Activated CD4-positive, alpha-beta T cell treated with anti-CD3 and anti-CD28 coated beads for 36 hours (primary cell): ENCODE measurements around the gene OR4K1. TPM values are rescaled to one million over a fixed set of nuclear protein-coding genes. Genes with fewer than 3 reads are reported as not detected.

Source experiments
- ATAC-seq: fragments of 200-7000 bp; cut with Tn5 transposase; one replicate; pipeline ENCODE4 v1.10.0; 2021; ENCODE audit warnings: mild to moderate bottlenecking, moderate library complexity
- CTCF ChIA-PET: fragments of 350-600 bp; sonication (Branson Sonifier 250); formaldehyde crosslinking; loops from one replicate; lab custom pipeline; 2021; ENCODE audit warnings: antibody characterized with exemption; lab: Charles Lee
- POLR2A ChIA-PET: fragments of 350-600 bp; sonication (Branson Sonifier 250); formaldehyde crosslinking; loops from one replicate; lab custom pipeline; 2021; ENCODE audit warnings: antibody characterized with exemption, inconsistent platforms; lab: Charles Lee
- DNase-seq: peaks from one replicate; pipeline ENCODE4 v3.0.0-alpha.2; 2020
- H3K27ac Mint-ChIP-seq: one replicate; pipeline ENCODE4 v1.8.0; 2021; ENCODE audit warnings: mixed read lengths
- H3K27me3 Mint-ChIP-seq: one replicate; pipeline ENCODE4 v1.8.0; 2021; ENCODE audit warnings: mixed read lengths
- H3K36me3 Mint-ChIP-seq: one replicate; pipeline ENCODE4 v1.8.0; 2021; ENCODE audit warnings: low read depth, mixed read lengths
- H3K4me1 Mint-ChIP-seq: one replicate; pipeline ENCODE4 v1.8.0; 2021; ENCODE audit warnings: mixed read lengths
- H3K4me3 Mint-ChIP-seq: one replicate; pipeline ENCODE4 v1.8.0; 2021; ENCODE audit warnings: mild to moderate bottlenecking, moderate library complexity, mixed read lengths
- H3K9me3 Mint-ChIP-seq: one replicate; pipeline ENCODE4 v1.8.0; 2021; ENCODE audit warnings: low read depth, mixed read lengths
- intact Hi-C, 2 experiments: fragments of 100-400 bp; cut with DNase I in 1 of 2; cut with micrococcal nuclease in 1 of 2; formaldehyde crosslinking; loops; one replicate each; pipeline versions ENCODE4 v1.14.2 to v1.15.1; 2022 to 2024; cut with DNase I, micrococcal nuclease
- total RNA-seq, 2 experiments: library from RNA; stranded (reverse); gene quantifications; one replicate each; pipeline ENCODE4 v1.2.3, GENCODE V29; 2021

Gene OR4K1, protein sequence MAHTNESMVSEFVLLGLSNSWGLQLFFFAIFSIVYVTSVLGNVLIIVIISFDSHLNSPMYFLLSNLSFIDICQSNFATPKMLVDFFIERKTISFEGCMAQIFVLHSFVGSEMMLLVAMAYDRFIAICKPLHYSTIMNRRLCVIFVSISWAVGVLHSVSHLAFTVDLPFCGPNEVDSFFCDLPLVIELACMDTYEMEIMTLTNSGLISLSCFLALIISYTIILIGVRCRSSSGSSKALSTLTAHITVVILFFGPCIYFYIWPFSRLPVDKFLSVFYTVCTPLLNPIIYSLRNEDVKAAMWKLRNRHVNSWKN
- not detected for total RNA-seq

DNA sequence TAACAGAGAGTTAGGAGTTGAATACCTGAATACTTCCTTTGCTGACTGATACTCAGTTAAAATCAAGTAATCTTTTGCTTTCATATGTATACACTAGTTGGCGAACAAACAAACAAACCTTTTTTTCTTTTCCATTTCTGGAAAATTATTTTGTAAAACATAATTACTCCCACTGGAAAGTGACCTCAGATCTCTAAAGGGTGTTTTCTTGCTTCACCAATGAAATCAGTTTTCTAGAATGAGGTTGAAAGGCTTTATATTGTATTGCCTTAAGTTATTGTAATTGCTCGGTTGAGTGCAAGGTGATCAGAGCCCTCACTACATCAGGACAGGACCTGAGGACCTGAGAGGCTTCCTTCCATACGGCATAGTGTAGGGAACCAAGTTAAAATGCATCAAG, at the start of gene OR4K1:
Gene OR4K1, plus strand, starts transcription at position 301 of the 400 bp plus-strand sequence. CDS start 4,750 bp downstream, outside the sequence.
- Mint-ChIP-seq H3K4me1 (no peaks in the 10 kb centered on the region), H3K36me3 (no peaks in the 10 kb centered on the region), H3K4me3 (no peak within 1 kb of the TSS), H3K9me3 (no peaks in the 10 kb centered on the region), H3K27ac (no peak within 1 kb of the TSS), H3K27me3 (no peaks in the 10 kb centered on the region)
- DNase-seq (no peak), ATAC-seq (no peak)
- intact Hi-C loops, result no loop called here
- ChIA-PET CTCF (no interaction called here), POLR2A (no interaction called here)

DNA sequence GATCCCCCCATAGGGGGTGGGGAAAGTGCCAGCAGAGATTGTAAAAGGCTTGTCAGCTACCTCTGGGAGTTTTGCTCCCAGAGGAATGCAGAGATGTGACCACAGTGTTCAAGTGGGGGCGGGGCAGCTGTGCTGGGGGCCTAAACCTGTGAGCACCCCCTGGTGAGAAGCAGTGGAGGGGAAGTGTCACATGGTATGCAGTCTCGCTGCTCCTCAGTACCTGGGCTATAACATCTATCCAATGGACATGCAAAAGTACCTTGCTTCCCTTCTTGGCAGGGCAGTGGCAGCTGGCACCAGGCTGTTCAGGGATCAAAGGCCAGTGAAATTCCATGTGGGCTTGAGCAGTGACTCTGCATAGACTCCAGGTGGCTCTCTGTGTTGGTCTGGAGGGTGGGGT, 35.4 kb upstream of the OR4K1 start:
- H3K27me3 Mint-ChIP-seq, result no peaks in the 10 kb centered on the region
- H3K36me3 Mint-ChIP-seq, result peaks cover 2% of the 10 kb centered on the region
- ATAC-seq (no peak), DNase-seq (no peak)
- H3K9me3 Mint-ChIP-seq, result peaks cover 28% of the 10 kb centered on the region
- ChIA-PET POLR2A (no interaction called here), CTCF (no interaction called here)
- no peak overlapping the region for H3K4me3 Mint-ChIP-seq
- intact Hi-C loops, result no loop called here
- H3K4me1 Mint-ChIP-seq, result no peaks in the 10 kb centered on the region
- H3K27ac Mint-ChIP-seq, result no peak overlapping the region

DNA sequence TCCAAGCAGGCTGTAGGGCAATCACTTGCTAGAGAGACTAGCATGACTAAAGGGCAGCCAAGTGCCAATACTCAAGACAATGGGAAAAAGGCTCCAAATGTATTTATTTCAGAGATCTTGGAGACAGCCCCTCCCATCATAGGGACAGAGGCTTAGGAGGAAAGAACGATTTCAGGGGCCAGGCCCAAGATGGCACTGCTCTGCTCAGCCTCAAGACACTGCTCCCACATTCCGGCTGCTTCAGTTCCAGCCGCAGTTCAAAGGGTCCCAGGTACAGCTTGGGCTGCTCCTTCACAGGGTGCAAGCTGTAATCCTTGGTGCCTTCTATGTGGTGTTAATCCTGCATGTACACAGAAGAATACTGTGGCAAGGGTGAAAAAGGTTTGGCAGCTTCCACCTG, 29.7 kb upstream of the OR4K1 start:
- CTCF ChIA-PET, result no interaction called here
- H3K4me1 Mint-ChIP-seq, result no peaks in the 10 kb centered on the region

DNA sequence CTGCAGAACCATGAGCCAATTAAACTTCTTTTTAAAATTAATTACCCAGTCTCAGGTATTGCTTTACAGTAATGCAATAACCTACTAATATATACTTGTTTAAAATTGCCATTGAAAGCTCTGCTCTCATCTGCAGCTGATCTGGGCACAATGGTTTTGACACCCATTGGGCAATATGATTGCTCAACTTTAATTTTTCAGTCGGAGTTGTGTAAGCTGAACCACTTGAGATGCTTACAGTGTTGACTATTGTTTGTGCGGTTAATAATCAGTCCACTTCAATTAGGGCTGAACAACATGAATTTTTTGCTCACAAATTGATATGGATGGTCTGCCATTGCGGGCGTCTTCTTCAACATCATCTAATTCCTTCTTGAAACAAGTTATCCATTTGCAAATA, 28.3 kb upstream of the OR4K1 start:
- Mint-ChIP-seq H3K9me3 (peaks cover 3% of the 10 kb centered on the region), H3K4me1 (no peaks in the 10 kb centered on the region), H3K27ac (no peak overlapping the region), H3K27me3 (no peaks in the 10 kb centered on the region), H3K4me3 (no peak overlapping the region), H3K36me3 (no peaks in the 10 kb centered on the region)
- ChIA-PET CTCF (interaction anchor here (0.8 kb wide), 1 partner anchor 828 kb away, joined by 3 read pairs; no protein-coding TSS in a partner anchor), POLR2A (no interaction called here)
- intact Hi-C loops, result no loop called here
- ATAC-seq (no peak), DNase-seq (no peak)

More for the DNA sequence above, 29.7 kb upstream of the OR4K1 start:
- DNase-seq, result no peak
- intact Hi-C loops, result no loop called here
- no peaks in the 10 kb centered on the region for H3K27me3 Mint-ChIP-seq
- H3K9me3 Mint-ChIP-seq, result peaks cover 13% of the 10 kb centered on the region
- POLR2A ChIA-PET, result no interaction called here
- H3K27ac Mint-ChIP-seq, result no peak overlapping the region
- peaks cover 2% of the 10 kb centered on the region for H3K36me3 Mint-ChIP-seq
- no peak for ATAC-seq
- no peak overlapping the region for H3K4me3 Mint-ChIP-seq

DNA sequence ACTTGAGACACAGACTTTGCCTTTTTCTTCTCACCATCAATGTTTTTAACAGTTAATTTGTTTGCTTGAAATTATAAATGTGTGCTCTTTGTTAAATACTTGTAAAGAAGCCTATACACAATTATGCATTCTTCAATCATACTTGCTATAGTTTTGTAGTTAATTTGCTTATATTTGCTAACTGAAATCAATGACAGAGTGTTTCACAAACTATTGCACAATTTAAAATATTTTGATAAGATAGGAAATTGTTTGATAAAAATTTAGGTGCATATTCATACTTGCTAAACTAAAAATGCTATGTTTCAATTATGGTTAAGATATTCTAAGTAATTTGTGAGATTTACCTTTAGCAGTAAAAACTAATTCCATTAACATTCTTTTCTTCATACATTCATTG, 24.1 kb upstream of the OR4K1 start:
- DNase-seq, result no peak
- H3K4me3 Mint-ChIP-seq, result no peak overlapping the region
- intact Hi-C loops, result no loop called here
- H3K4me1 Mint-ChIP-seq, result no peaks in the 10 kb centered on the region
- ATAC-seq, result no peak
- no peak overlapping the region for H3K27ac Mint-ChIP-seq
- H3K9me3 Mint-ChIP-seq, result no peaks in the 10 kb centered on the region
- no peaks in the 10 kb centered on the region for H3K27me3 Mint-ChIP-seq
- ChIA-PET CTCF (no interaction called here), POLR2A (no interaction called here)
- H3K36me3 Mint-ChIP-seq, result no peaks in the 10 kb centered on the region

DNA sequence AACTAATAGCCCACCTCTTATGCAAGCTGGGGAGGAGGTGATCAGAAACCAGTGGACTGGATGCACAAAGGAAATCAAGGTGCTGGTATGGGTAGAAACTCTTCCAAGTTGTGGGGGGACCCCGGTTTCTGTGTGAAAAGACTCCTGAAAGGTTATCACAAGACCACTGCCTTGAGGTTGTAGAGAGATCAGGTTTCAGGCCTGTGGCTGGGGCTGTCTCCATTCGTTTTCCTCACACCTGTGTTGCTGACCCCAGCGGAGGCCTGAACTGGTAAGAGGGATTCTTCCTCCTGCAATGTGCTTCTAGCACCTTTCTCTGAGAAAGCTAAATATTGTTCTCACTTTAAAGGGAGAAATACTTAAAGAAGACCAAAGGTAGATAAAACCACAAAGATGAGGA, 19.6 kb upstream of the OR4K1 start:
- CTCF ChIA-PET, result no interaction called here

DNA sequence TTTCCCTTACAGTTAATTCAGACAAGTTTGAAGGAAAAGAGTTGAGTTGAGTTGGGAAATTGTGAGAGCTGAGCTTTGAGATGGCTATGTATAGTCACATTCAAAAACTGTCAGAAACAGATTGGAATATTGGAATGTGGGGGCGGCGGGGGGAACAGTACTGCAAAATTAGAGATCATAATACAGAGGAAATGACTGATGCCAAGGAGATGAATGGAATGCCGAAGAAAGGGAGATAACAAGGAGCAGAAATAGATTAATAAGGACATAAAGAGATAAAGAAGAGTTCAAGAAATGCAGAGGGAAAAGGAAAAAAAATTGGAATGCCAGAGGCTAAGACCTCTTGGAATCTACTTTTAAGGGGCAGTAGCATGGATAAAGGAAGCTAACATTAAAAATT, 13.5 kb upstream of the OR4K1 start:
- ChIA-PET POLR2A (no interaction called here), CTCF (no interaction called here)
- Mint-ChIP-seq H3K36me3 (no peaks in the 10 kb centered on the region), H3K4me1 (no peaks in the 10 kb centered on the region), H3K4me3 (no peak overlapping the region), H3K27me3 (no peaks in the 10 kb centered on the region), H3K9me3 (no peaks in the 10 kb centered on the region), H3K27ac (no peak overlapping the region)
- ATAC-seq (no peak), DNase-seq (no peak)
- intact Hi-C loops, result no loop called here

More for the DNA sequence above, 19.6 kb upstream of the OR4K1 start:
- Mint-ChIP-seq H3K4me1 (no peaks in the 10 kb centered on the region), H3K27ac (no peak overlapping the region), H3K4me3 (no peak overlapping the region), H3K9me3 (no peaks in the 10 kb centered on the region), H3K36me3 (no peaks in the 10 kb centered on the region), H3K27me3 (no peaks in the 10 kb centered on the region)
- DNase-seq, result no peak
- POLR2A ChIA-PET, result no interaction called here
- intact Hi-C loops, result no loop called here
- ATAC-seq, result no peak

DNA sequence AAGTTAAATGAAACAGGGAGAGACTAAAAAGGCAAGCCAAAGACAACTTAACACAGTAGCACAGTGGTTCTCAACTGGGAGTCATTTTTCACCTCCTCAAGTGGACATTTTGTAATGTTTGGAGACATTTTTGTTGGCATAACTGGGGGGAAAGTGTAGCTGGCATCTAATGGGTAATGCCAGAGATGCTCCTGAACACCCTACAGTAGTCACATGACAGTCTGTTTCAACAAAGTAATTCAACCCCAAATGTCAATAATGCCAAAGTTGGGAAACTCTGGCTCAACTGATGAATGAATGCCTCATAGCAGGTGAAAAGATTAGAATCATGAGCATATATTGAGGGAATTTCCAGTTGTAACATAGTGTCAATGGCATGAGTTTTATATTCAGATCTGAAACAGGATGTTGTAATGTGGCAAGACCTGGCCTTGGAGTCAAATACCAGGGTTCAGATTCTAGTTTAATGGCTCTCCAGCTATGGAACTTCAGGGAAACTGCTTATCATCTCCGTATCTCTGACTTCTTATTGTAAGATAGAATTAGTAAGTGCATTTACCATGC, 12.7 kb upstream of the OR4K1 start:
- CTCF ChIA-PET, result interaction anchor here (1.1 kb wide), 1 partner anchor 9 kb away, joined by 4 read pairs; no protein-coding TSS in a partner anchor
- ATAC-seq, result no peak

DNA sequence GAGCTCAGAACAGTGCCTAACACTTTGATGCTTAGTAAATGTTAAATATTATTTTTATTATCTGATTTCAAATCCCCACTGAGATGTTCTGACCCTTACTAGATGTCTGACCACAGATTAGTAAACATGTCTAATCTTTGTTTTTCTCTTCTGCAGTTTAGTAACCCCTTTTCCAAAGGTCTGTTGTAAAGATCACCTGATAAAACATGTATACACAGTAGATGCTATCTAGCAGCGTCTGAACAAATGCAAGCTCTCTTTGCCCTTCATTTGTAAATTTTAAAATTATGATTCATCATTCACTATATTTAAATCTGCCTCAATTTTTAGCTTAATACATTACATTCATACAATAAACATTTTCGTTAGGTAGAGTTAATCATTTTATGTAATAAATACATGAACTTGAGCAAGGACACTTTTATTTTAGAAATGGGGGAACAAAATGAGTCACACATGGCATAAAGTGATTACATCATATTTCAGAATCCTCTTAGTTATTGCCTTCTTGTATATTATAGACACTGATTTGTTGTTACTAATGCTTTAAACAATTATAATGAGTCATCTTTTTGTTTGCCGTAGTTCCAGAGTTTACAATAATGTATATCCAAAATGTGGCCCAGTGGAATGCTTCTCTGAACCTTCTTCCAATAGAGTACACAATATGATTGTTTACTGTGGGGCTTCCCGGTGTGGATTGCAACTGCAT, 12.0 kb upstream of the OR4K1 start:
- Mint-ChIP-seq H3K27me3 (no peaks in the 10 kb centered on the region), H3K4me3 (no peak overlapping the region), H3K4me1 (no peaks in the 10 kb centered on the region), H3K36me3 (no peaks in the 10 kb centered on the region), H3K9me3 (no peaks in the 10 kb centered on the region), H3K27ac (no peak overlapping the region)
- ATAC-seq (no peak), DNase-seq (no peak)
- intact Hi-C loops, result no loop called here
- CTCF ChIA-PET, result interaction anchor here (1.1 kb wide), 1 partner anchor 9 kb away, joined by 4 read pairs; no protein-coding TSS in a partner anchor
- POLR2A ChIA-PET, result no interaction called here

More for the DNA sequence above, 12.7 kb upstream of the OR4K1 start:
- Mint-ChIP-seq H3K4me3 (no peak overlapping the region), H3K27ac (no peak overlapping the region), H3K9me3 (no peaks in the 10 kb centered on the region), H3K36me3 (no peaks in the 10 kb centered on the region), H3K4me1 (no peaks in the 10 kb centered on the region), H3K27me3 (no peaks in the 10 kb centered on the region)
- POLR2A ChIA-PET, result no interaction called here
- DNase-seq, result no peak
- intact Hi-C loops, result no loop called here

DNA sequence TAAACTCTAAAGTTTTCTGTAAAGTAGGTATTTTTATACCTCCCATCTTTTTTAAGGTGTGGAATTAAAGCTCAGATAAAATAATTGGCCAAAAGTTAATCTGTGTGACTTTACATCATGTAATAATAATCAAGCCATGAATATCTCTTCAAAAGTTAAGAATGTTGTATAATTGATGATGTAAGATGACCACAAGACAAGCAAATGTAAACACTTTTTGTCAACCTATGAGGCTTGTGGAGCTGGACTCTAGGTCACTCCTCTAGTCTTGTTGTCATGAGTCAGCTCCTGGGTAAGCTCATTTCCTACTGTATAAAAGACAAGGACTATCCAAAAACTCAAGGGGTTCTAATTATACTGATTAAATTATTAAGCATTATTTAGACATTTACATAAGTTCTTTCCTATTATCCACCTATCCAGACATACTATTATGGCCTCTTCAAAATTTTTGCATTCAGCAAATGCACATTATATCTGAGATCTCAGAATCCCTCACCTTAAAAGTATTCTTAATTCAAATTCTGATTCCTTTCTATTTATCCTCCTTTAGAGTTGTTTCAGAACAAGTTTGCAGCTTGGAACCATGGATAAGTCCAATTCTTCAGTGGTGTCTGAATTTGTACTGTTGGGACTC, 10.6 kb upstream of the OR4K1 start, which contains the start of gene OR4K5:
Gene OR4K5, plus strand, starts transcription at position 587 of the 637 bp plus-strand sequence. Its CDS starts 0 bp downstream, at position 587.
- no peak for ATAC-seq
- Mint-ChIP-seq H3K36me3 (no peaks in the 10 kb centered on the region), H3K27me3 (no peaks in the 10 kb centered on the region), H3K9me3 (no peaks in the 10 kb centered on the region), H3K4me3 (no peak within 1 kb of the TSS), H3K27ac (no peak within 1 kb of the TSS), H3K4me1 (no peaks in the 10 kb centered on the region)
- no peak for DNase-seq
- POLR2A ChIA-PET, result no interaction called here
- intact Hi-C loops, result no loop called here
- CTCF ChIA-PET, result no interaction called here

DNA sequence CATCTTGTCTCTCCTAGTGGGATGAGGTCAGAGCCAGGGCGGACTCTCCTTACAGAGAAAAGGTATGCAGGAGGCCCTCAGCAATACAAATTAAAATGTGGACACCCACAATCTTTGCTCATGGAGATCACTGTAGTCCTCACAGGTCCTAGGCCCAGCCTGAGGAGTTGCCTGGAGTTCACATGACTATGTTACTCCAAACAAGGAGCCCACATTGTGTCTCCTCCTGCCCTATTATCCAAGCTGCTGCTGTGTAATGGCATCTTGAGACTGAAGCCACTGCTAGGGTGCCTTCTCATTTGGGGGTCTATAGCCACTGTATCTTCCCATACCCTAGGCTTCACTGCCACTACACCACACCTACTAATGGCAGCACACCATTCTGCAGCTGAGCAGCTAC, 11.0 kb downstream of the OR4K1 start:
- ATAC-seq, result no peak
- no peaks in the 10 kb centered on the region for H3K9me3 Mint-ChIP-seq
- no peaks in the 10 kb centered on the region for H3K27me3 Mint-ChIP-seq
- no peaks in the 10 kb centered on the region for H3K4me1 Mint-ChIP-seq
- POLR2A ChIA-PET, result no interaction called here
- no peak overlapping the region for H3K27ac Mint-ChIP-seq
- no peak for DNase-seq
- H3K4me3 Mint-ChIP-seq, result no peak overlapping the region
- CTCF ChIA-PET, result no interaction called here
- intact Hi-C loops, result no loop called here
- no peaks in the 10 kb centered on the region for H3K36me3 Mint-ChIP-seq
